Coronary artery (tissue), 2 donors: Measurements from ENCODE around the gene SNF8.

ENCODE experiments used
- DNase-seq: peaks from one replicate; pipeline ENCODE4 v3.0.0-alpha.2; 2017; ENCODE audit warnings: low spot score
- H3K27ac ChIP-seq, 2 donors: fragments of 200-600 bp; sonication (generic); one replicate each; pipeline ENCODE4 v1.5.1; 2016 to 2019
- H3K4me3 ChIP-seq: fragments of 200-600 bp; sonication (generic); 2 replicates; pipeline ENCODE4 v1.5.1; 2016; ENCODE audit warnings: mild to moderate bottlenecking, moderate library complexity
- TF ChIP-seq, protein P1 (sequence below): fragments of 200-600 bp; sonication (generic); IDR thresholded peaks from one replicate; pipeline ENCODE4 v1.5.1; 2019; ENCODE audit warnings: antibody characterized with exemption

Gene SNF8

DNA sequence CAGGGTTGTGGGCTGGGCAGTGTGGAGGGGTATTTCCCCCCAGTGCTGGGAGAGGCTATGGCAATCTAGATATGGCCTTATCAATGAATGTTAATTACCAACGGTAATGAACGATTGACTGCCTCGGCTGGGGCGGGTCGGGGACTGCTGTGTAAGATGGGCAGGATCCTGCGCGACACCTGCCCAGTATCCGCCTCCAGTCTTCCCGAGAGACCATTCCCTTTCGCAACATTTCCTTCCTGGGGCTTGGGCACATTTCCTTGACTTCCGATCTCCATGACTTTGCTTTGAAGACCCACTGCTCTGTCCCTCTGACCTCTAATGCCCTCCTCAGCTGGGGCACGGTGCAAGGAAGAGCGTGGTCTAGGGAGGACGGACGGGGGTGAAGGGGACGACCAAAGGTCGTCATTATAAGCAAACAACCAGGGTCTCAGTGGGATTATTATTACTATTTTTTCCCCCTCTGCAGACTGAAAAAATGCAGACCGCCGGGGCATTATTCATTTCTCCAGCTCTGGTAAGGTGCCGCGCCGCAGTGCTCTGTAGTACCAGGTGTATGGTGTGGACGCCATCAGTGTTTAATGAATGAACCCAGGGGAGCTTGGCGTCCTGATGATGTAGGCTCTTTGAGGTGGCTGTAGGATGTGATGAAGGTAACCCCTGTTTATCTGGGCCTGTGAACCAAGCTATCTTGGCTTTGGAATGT lies 51.5 kb downstream of the SNF8 start:
- peak overlapping the region; percentile 10 to 84 for H3K27ac ChIP-seq
- TF ChIP-seq, protein P1, sequence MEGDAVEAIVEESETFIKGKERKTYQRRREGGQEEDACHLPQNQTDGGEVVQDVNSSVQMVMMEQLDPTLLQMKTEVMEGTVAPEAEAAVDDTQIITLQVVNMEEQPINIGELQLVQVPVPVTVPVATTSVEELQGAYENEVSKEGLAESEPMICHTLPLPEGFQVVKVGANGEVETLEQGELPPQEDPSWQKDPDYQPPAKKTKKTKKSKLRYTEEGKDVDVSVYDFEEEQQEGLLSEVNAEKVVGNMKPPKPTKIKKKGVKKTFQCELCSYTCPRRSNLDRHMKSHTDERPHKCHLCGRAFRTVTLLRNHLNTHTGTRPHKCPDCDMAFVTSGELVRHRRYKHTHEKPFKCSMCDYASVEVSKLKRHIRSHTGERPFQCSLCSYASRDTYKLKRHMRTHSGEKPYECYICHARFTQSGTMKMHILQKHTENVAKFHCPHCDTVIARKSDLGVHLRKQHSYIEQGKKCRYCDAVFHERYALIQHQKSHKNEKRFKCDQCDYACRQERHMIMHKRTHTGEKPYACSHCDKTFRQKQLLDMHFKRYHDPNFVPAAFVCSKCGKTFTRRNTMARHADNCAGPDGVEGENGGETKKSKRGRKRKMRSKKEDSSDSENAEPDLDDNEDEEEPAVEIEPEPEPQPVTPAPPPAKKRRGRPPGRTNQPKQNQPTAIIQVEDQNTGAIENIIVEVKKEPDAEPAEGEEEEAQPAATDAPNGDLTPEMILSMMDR, result no peak

DNA sequence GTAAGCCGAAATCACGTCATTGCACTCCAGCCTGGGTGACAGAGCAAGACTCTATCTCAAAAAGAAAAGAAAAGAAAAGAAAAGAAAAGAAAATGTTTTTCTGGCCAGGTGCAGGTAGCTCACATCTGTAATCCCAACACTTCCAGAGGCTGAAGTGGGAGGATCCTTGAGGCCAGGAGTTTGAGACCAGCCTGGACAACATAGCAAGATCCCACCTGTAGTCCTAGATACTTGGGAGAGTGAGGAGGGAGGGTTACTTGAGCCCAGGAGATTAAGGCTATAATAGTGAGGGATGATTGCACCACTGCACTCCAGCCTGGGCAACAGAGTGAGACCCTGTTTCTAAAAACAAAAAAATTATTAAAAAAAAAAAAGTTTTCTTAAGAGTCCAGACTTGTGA lies 54.6 kb downstream of the SNF8 start:
- Histone ChIP-seq H3K27ac (no peak overlapping the region), H3K4me3 (no peak overlapping the region)
- DNase-seq, result no peak
- TF ChIP-seq, protein P1, result no peak

More for the DNA sequence above, 51.5 kb downstream of the SNF8 start:
- H3K4me3 ChIP-seq, result peak overlapping the region; percentile 85
- DNase-seq, result no peak

DNA sequence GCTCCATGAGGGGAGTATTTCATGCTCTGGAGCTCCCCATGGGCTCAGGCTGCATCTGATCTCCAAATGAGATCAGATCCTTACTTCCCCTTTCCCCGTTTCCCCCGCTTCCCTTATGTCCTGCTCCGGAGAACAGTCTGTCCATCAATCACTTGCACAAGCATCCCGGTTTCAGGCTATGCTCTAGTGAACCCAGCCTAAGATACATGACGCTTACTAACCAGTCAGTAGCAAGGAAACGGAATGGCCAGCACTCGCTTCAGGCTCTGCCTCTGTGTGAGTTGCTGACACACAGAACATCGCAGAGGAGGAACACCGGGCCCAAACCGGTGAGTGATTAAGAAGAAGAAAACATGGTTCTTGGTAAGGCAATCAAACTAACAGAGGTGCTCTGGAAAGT lies 61.5 kb downstream of the SNF8 start:
- Histone ChIP-seq H3K4me3 (no peak overlapping the region), H3K27ac (no peak overlapping the region)
- TF ChIP-seq, protein P1, result no peak
- no peak for DNase-seq

DNA sequence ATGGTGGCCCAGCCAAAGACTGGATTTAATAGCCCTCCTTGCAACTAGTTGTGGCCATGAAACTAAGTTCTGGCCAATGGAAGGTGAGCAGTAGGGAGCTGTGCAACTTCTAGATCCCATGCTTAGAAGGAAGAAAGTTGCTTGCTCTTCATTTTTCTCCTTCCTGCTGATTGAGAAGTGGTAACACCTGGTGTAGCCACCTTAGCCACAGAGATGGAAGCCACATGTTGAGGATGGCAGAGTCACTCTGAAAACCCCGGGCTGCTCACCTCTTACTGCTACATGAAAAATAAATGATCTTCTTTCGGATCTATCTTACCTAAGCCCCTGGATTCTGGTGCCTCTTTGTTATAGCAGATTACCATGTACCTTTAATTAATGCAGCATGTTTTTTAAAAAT lies 62.4 kb downstream of the SNF8 start:
- Histone ChIP-seq H3K4me3 (no peak overlapping the region), H3K27ac (no peak overlapping the region)
- no peak for DNase-seq
- TF ChIP-seq, protein P1, result no peak
